CD8-positive, alpha-beta memory T cell (primary cell): ENCODE results near the gene SMAD5. TPM values are rescaled to one million over a fixed set of nuclear protein-coding genes. Genes with fewer than 3 reads are reported as not detected.
A peak's percentile ranks its signal among the peaks of the same experiment; 100 is the strongest.

Source experiments
- CTCF ChIA-PET: fragments of 350-600 bp; sonication (Branson Sonifier 250); formaldehyde crosslinking; loops from one replicate; lab custom pipeline; 2021; ENCODE audit warnings: antibody characterized with exemption; lab: Charles Lee
- POLR2A ChIA-PET: fragments of 350-600 bp; sonication (Branson Sonifier 250); formaldehyde crosslinking; loops from one replicate; lab custom pipeline; 2021; ENCODE audit warnings: antibody characterized with exemption; lab: Charles Lee
- DNase-seq, 5 donors: peaks; one replicate each; pipeline versions ENCODE4 v3.0.0 to v3.0.0-alpha.2; 2020 to 2022; ENCODE audit warnings: mixed read lengths in 1 of 5
- H3K27ac ChIP-seq: one replicate; pipeline ENCODE4 v1.7.0; 2013; ENCODE audit warnings: low read depth, mild to moderate bottlenecking, low read length, moderate library complexity
- H3K27me3 ChIP-seq: 2 replicates; pipeline ENCODE4 v1.7.0; 2013; ENCODE audit warnings: low read length, mild to moderate bottlenecking; ENCODE audit not compliant: insufficient read depth, poor library complexity, severe bottlenecking
- H3K36me3 ChIP-seq: 2 replicates; pipeline ENCODE4 v1.7.0; 2013; ENCODE audit warnings: mild to moderate bottlenecking, low read length, moderate library complexity; ENCODE audit not compliant: insufficient read depth
- H3K4me1 ChIP-seq: 2 replicates; pipeline ENCODE4 v1.7.0; 2013; ENCODE audit warnings: mild to moderate bottlenecking, low read length, moderate library complexity; ENCODE audit not compliant: insufficient read depth
- H3K4me3 ChIP-seq: 2 replicates; pipeline ENCODE4 v1.7.0; 2013; ENCODE audit warnings: mild to moderate bottlenecking, low read length
- H3K9me3 ChIP-seq: 2 replicates; pipeline ENCODE4 v1.7.0; 2013; ENCODE audit warnings: mild to moderate bottlenecking, low read length
- H3K27ac Mint-ChIP-seq, 8 donors: one replicate each; pipeline ENCODE4 v1.8.0; 2020 to 2021; ENCODE audit warnings: mixed read lengths in 8 of 8, mild to moderate bottlenecking in 6 of 8, inconsistent platforms in 3 of 8, moderate library complexity in 3 of 8
- H3K27me3 Mint-ChIP-seq, 2 donors: one replicate each; pipeline ENCODE4 v1.8.0; 2020 to 2021; ENCODE audit warnings: mixed read lengths in 2 of 2, mild to moderate bottlenecking in 1 of 2, moderate library complexity in 1 of 2
- H3K36me3 Mint-ChIP-seq, 3 donors: one replicate each; pipeline ENCODE4 v1.8.0; 2020 to 2021; ENCODE audit warnings: mixed read lengths in 3 of 3, inconsistent platforms in 1 of 3, mild to moderate bottlenecking in 1 of 3
- H3K4me1 Mint-ChIP-seq, 3 donors: one replicate each; pipeline ENCODE4 v1.8.0; 2020 to 2021; ENCODE audit warnings: mixed read lengths in 3 of 3, inconsistent platforms in 1 of 3, mild to moderate bottlenecking in 1 of 3
- H3K4me3 Mint-ChIP-seq, 7 donors: one replicate each; pipeline ENCODE4 v1.8.0; 2020 to 2021; ENCODE audit warnings: mixed read lengths in 7 of 7, mild to moderate bottlenecking in 6 of 7, moderate library complexity in 4 of 7, inconsistent platforms in 2 of 7
- H3K9me3 Mint-ChIP-seq, 5 donors: one replicate each; pipeline ENCODE4 v1.8.0; 2020 to 2022; ENCODE audit warnings: mixed read lengths in 5 of 5, mild to moderate bottlenecking in 3 of 5, moderate library complexity in 2 of 5, inconsistent platforms in 1 of 5
- polyA plus RNA-seq: library from polyadenylated mRNA; unstranded; fragments of 300-500 nt; fragmentation: Illumina TruSeq; gene quantifications from one replicate; pipeline ENCODE4 v1.2.3, GENCODE V29; 2021
- total RNA-seq, 2 experiments: library from RNA; stranded (reverse); gene quantifications; one replicate each; pipeline ENCODE4 v1.2.3, GENCODE V29; 2021

Gene SMAD5
- total and polyA plus RNA-seq, 3 experiments from 2014 or later: 21.8 to 22.7 (median 21.9) TPM

GRCh38 chr5:136203303-136203922 lies 70.8 kb downstream of the SMAD5 start:
- Mint-ChIP-seq H3K4me3 (no peak overlapping the region), H3K27ac (no peak overlapping the region), H3K36me3 (no peaks in the 10 kb centered on the region), H3K4me1 (no peaks in the 10 kb centered on the region), H3K9me3 (peaks cover 0 to 5% (median 0%) of the 10 kb centered on the region in 5 donors), H3K27me3 (peaks cover 11 to 15% of the 10 kb centered on the region in 2 donors)
- Histone ChIP-seq H3K4me3 (no peak overlapping the region), H3K9me3 (no peaks in the 10 kb centered on the region), H3K27me3 (no peaks in the 10 kb centered on the region), H3K4me1 (no peaks in the 10 kb centered on the region), H3K27ac (no peak overlapping the region), H3K36me3 (no peaks in the 10 kb centered on the region)
- DNase-seq: no peak
- ChIA-PET CTCF (no interaction called here), POLR2A (no interaction called here)

- H3K4me1 ChIP-seq: no peaks in the 10 kb centered on the region
- DNase-seq: no peak
- H3K4me3 ChIP-seq: no peak overlapping the region
- Mint-ChIP-seq H3K4me1 (no peaks in the 10 kb centered on the region), H3K36me3 (no peaks in the 10 kb centered on the region), H3K9me3 (peaks cover 0 to 5% (median 0%) of the 10 kb centered on the region in 5 donors), H3K27ac (no peak overlapping the region), H3K4me3 (no peak overlapping the region), H3K27me3 (peaks cover 20 to 22% of the 10 kb centered on the region in 2 donors)
- CTCF ChIA-PET: no interaction called here
- H3K27me3 ChIP-seq: no peaks in the 10 kb centered on the region
- no peaks in the 10 kb centered on the region for H3K9me3 ChIP-seq
- POLR2A ChIA-PET: no interaction called here
- H3K36me3 ChIP-seq: no peaks in the 10 kb centered on the region
- H3K27ac ChIP-seq: no peak overlapping the region
These were observed 72.5 kb downstream of the SMAD5 start for GRCh38 chr5:136205061-136205702.

GRCh38 chr5:136205941-136206340 lies 73.3 kb downstream of the SMAD5 start:
- Histone ChIP-seq H3K4me1 (no peaks in the 10 kb centered on the region), H3K36me3 (no peaks in the 10 kb centered on the region), H3K9me3 (no peaks in the 10 kb centered on the region), H3K27ac (no peak overlapping the region), H3K27me3 (no peaks in the 10 kb centered on the region), H3K4me3 (no peak overlapping the region)
- no peak for DNase-seq
- ChIA-PET POLR2A (no interaction called here), CTCF (no interaction called here)
- H3K4me3 Mint-ChIP-seq: no peak overlapping the region
- no peaks in the 10 kb centered on the region for H3K4me1 Mint-ChIP-seq
- H3K27ac Mint-ChIP-seq: no peak overlapping the region
- peaks cover 0 to 5% (median 0%) of the 10 kb centered on the region in 5 donors for H3K9me3 Mint-ChIP-seq
- H3K27me3 Mint-ChIP-seq: peaks cover 17 to 27% of the 10 kb centered on the region in 2 donors
- H3K36me3 Mint-ChIP-seq: no peaks in the 10 kb centered on the region

- DNase-seq: no peak
- no peak overlapping the region for H3K4me3 ChIP-seq
- H3K36me3 Mint-ChIP-seq: no peaks in the 10 kb centered on the region
- H3K9me3 ChIP-seq: no peaks in the 10 kb centered on the region
- no peaks in the 10 kb centered on the region for H3K27me3 ChIP-seq
- H3K9me3 Mint-ChIP-seq: peaks cover 0 to 5% (median 0%) of the 10 kb centered on the region in 5 donors
- ChIA-PET POLR2A (no interaction called here), CTCF (no interaction called here)
- H3K27ac ChIP-seq: no peak overlapping the region
- no peak overlapping the region for H3K4me3 Mint-ChIP-seq
- no peaks in the 10 kb centered on the region for H3K36me3 ChIP-seq
- no peak overlapping the region for H3K27ac Mint-ChIP-seq
- H3K27me3 Mint-ChIP-seq: peaks cover 14 to 32% of the 10 kb centered on the region in 2 donors
- H3K4me1 Mint-ChIP-seq: no peaks in the 10 kb centered on the region
- H3K4me1 ChIP-seq: no peaks in the 10 kb centered on the region
These were observed 73.7 kb downstream of the SMAD5 start for GRCh38 chr5:136206361-136206760.

GRCh38 chr5:136207631-136208030 lies 75.0 kb downstream of the SMAD5 start:
- peaks cover 17 to 39% of the 10 kb centered on the region in 2 donors for H3K27me3 Mint-ChIP-seq
- Histone ChIP-seq H3K4me1 (no peaks in the 10 kb centered on the region), H3K27ac (no peak overlapping the region), H3K36me3 (no peaks in the 10 kb centered on the region), H3K27me3 (no peaks in the 10 kb centered on the region), H3K4me3 (no peak overlapping the region), H3K9me3 (no peaks in the 10 kb centered on the region)
- peaks cover 0 to 2% (median 0%) of the 10 kb centered on the region in 3 donors for H3K4me1 Mint-ChIP-seq
- ChIA-PET CTCF (no interaction called here), POLR2A (no interaction called here)
- H3K27ac Mint-ChIP-seq: no peak overlapping the region
- DNase-seq: no peak
- H3K9me3 Mint-ChIP-seq: peaks cover 0 to 5% (median 0%) of the 10 kb centered on the region in 5 donors
- H3K36me3 Mint-ChIP-seq: no peaks in the 10 kb centered on the region
- H3K4me3 Mint-ChIP-seq: no peak overlapping the region

GRCh38 chr5:136208916-136209315 lies 76.3 kb downstream of the SMAD5 start:
- no peak overlapping the region for H3K4me3 ChIP-seq
- no peaks in the 10 kb centered on the region for H3K9me3 ChIP-seq
- no peaks in the 10 kb centered on the region for H3K4me1 ChIP-seq
- peak overlapping the region in 1 of 8 donors; percentile 90 for H3K27ac Mint-ChIP-seq
- DNase-seq: no peak
- H3K4me3 Mint-ChIP-seq: no peak overlapping the region
- peaks cover 18 to 43% of the 10 kb centered on the region in 2 donors for H3K27me3 Mint-ChIP-seq
- H3K4me1 Mint-ChIP-seq: peaks cover 0 to 2% (median 0%) of the 10 kb centered on the region in 3 donors
- H3K27ac ChIP-seq: no peak overlapping the region
- H3K36me3 ChIP-seq: no peaks in the 10 kb centered on the region
- POLR2A ChIA-PET: no interaction called here
- H3K27me3 ChIP-seq: peaks cover 5% of the 10 kb centered on the region
- H3K36me3 Mint-ChIP-seq: no peaks in the 10 kb centered on the region
- peaks cover 0 to 5% (median 0%) of the 10 kb centered on the region in 5 donors for H3K9me3 Mint-ChIP-seq
- CTCF ChIA-PET: interaction anchor here (1.4 kb wide), 1 partner anchor 320 kb away, joined by 5 read pairs; no protein-coding TSS in a partner anchor

GRCh38 chr5:136209346-136209910 lies 76.8 kb downstream of the SMAD5 start:
- Histone ChIP-seq H3K9me3 (no peaks in the 10 kb centered on the region), H3K36me3 (no peaks in the 10 kb centered on the region), H3K4me1 (no peaks in the 10 kb centered on the region), H3K4me3 (no peak overlapping the region), H3K27ac (no peak overlapping the region), H3K27me3 (peaks cover 5% of the 10 kb centered on the region)
- CTCF ChIA-PET: interaction anchor here (1.4 kb wide), 1 partner anchor 321 kb away, joined by 5 read pairs; no protein-coding TSS in a partner anchor
- Mint-ChIP-seq H3K27me3 (peaks cover 18 to 45% of the 10 kb centered on the region in 2 donors), H3K27ac (no peak overlapping the region), H3K9me3 (peaks cover 0 to 5% (median 0%) of the 10 kb centered on the region in 5 donors), H3K4me1 (peaks cover 0 to 2% (median 0%) of the 10 kb centered on the region in 3 donors), H3K36me3 (no peaks in the 10 kb centered on the region), H3K4me3 (no peak overlapping the region)
- POLR2A ChIA-PET: no interaction called here
- DNase-seq: no peak

- POLR2A ChIA-PET: no interaction called here
- Mint-ChIP-seq H3K4me1 (peaks cover 0 to 2% (median 0%) of the 10 kb centered on the region in 3 donors), H3K36me3 (no peaks in the 10 kb centered on the region), H3K4me3 (no peak overlapping the region), H3K27ac (no peak overlapping the region), H3K9me3 (peaks cover 0 to 5% (median 0%) of the 10 kb centered on the region in 5 donors), H3K27me3 (peaks cover 18 to 53% of the 10 kb centered on the region in 2 donors)
- Histone ChIP-seq H3K36me3 (no peaks in the 10 kb centered on the region), H3K9me3 (no peaks in the 10 kb centered on the region), H3K27ac (no peak overlapping the region), H3K4me3 (no peak overlapping the region), H3K27me3 (peaks cover 5% of the 10 kb centered on the region), H3K4me1 (no peaks in the 10 kb centered on the region)
- CTCF ChIA-PET: interaction anchor here (0.8 to 1.4 kb wide), 2 partner anchors 13 to 322 kb away, joined by 3 to 5 read pairs; no protein-coding TSS in a partner anchor
- no peak for DNase-seq
These were observed 77.6 kb downstream of the SMAD5 start for GRCh38 chr5:136210259-136210658.
